ENCODE results near the gene TMEM176B. TPM values are rescaled to one million over a fixed set of nuclear protein-coding genes. Genes with fewer than 3 reads are reported as not detected.
A peak's percentile ranks its signal among the peaks of the same experiment; 100 is the strongest.

The TMEM176B gene
- total RNA-seq, 2 donors from 2014 or later = 0.31 to 0.35 TPM

GRCh38 chr7:150754951-150755350 lies 45.2 kb downstream of the TMEM176B start:
- Histone ChIP-seq H3K9ac (ENCODE audit: extremely low read depth, low read length, poor library complexity, severe bottlenecking) (no peak overlapping the region), H3K27me3 (ENCODE audit: control insufficient read depth, insufficient read depth, low read length, poor library complexity, severe bottlenecking) (peaks cover 47% of the 10 kb centered on the region), H3K27ac (ENCODE audit: low read depth, low read length) (no peak overlapping the region), H3K4me3 (ENCODE audit: low read length) (no peak overlapping the region), H3K4me1 (ENCODE audit: control insufficient read depth, insufficient read depth, low read length) (no peaks in the 10 kb centered on the region), H3K9me3 (ENCODE audit: control insufficient read depth, low read length) (no peaks in the 10 kb centered on the region), H3K36me3 (ENCODE audit: control insufficient read depth, insufficient read depth, low read length) (no peaks in the 10 kb centered on the region)
- Mint-ChIP-seq H3K9me3 (no peaks in the 10 kb centered on the region), H3K27ac (no peak overlapping the region), H3K4me1 (no peaks in the 10 kb centered on the region), H3K4me3 (no peak overlapping the region), H3K36me3 (ENCODE audit: low read depth) (no peaks in the 10 kb centered on the region), H3K27me3 (ENCODE audit: insufficient read depth) (peaks cover 68% of the 10 kb centered on the region)
- TF ChIP-seq CTCF (conservative IDR thresholded peaks at IDR 0.05) = no peak
- no peak for DNase-seq

- Histone ChIP-seq H3K4me3 (ENCODE audit: low read length) (no peak overlapping the region), H3K4me1 (ENCODE audit: control insufficient read depth, insufficient read depth, low read length) (no peaks in the 10 kb centered on the region), H3K9ac (ENCODE audit: extremely low read depth, low read length, poor library complexity, severe bottlenecking) (no peak overlapping the region), H3K36me3 (ENCODE audit: control insufficient read depth, insufficient read depth, low read length) (no peaks in the 10 kb centered on the region), H3K27ac (ENCODE audit: low read depth, low read length) (no peak overlapping the region), H3K27me3 (ENCODE audit: control insufficient read depth, insufficient read depth, low read length, poor library complexity, severe bottlenecking) (peaks cover 56% of the 10 kb centered on the region), H3K9me3 (ENCODE audit: control insufficient read depth, low read length) (no peaks in the 10 kb centered on the region)
- Mint-ChIP-seq H3K36me3 (ENCODE audit: low read depth) (no peaks in the 10 kb centered on the region), H3K27ac (no peak overlapping the region), H3K9me3 (no peaks in the 10 kb centered on the region), H3K4me1 (no peaks in the 10 kb centered on the region), H3K27me3 (ENCODE audit: insufficient read depth) (peaks cover 77% of the 10 kb centered on the region), H3K4me3 (no peak overlapping the region)
- peak; percentile 64 for DNase-seq
- peak; percentile 73 for TF ChIP-seq CTCF (conservative IDR thresholded peaks at IDR 0.05)
- WGBS, 2 experiments (ENCODE audit: insufficient coverage in 1 of 2, insufficient read length in 1 of 2) = 0 to 38% methylated on average over 1 to 3 of the region's 3 CpGs
Measured at GRCh38 chr7:150753826-150754603, 46.1 kb downstream of the TMEM176B start.

- 76 to 78% methylated on average over 4 to 6 of the region's 6 CpGs for WGBS, 2 experiments (ENCODE audit: insufficient coverage in 1 of 2, insufficient read length in 1 of 2)
- peaks cover 64% of the 10 kb centered on the region for H3K27me3 ChIP-seq (ENCODE audit: control insufficient read depth, insufficient read depth, low read length, poor library complexity, severe bottlenecking)
- H3K4me3 ChIP-seq (ENCODE audit: low read length) = no peak overlapping the region
- Mint-ChIP-seq H3K27ac (no peak overlapping the region), H3K4me1 (no peaks in the 10 kb centered on the region), H3K36me3 (ENCODE audit: low read depth) (no peaks in the 10 kb centered on the region), H3K27me3 (ENCODE audit: insufficient read depth) (peaks cover 83% of the 10 kb centered on the region), H3K4me3 (no peak overlapping the region), H3K9me3 (no peaks in the 10 kb centered on the region)
- H3K9me3 ChIP-seq (ENCODE audit: control insufficient read depth, low read length) = no peaks in the 10 kb centered on the region
- H3K9ac ChIP-seq (ENCODE audit: extremely low read depth, low read length, poor library complexity, severe bottlenecking) = no peak overlapping the region
- no peak for TF ChIP-seq CTCF (conservative IDR thresholded peaks at IDR 0.05)
- H3K27ac ChIP-seq (ENCODE audit: low read depth, low read length) = no peak overlapping the region
- no peaks in the 10 kb centered on the region for H3K4me1 ChIP-seq (ENCODE audit: control insufficient read depth, insufficient read depth, low read length)
- DNase-seq = no peak
- H3K36me3 ChIP-seq (ENCODE audit: control insufficient read depth, insufficient read depth, low read length) = no peaks in the 10 kb centered on the region
Measured at GRCh38 chr7:150753239-150753638, 46.9 kb downstream of the TMEM176B start.
